LNCaP clone FGC (cell line): ENCODE results near the gene RBL1.

ENCODE experiments used
- DNase-seq: peaks from one replicate; pipeline ENCODE4 v3.0.0-alpha.2; 2011; ENCODE audit warnings: low read depth
- H3K4me3 ChIP-seq: 2 replicates; pipeline ENCODE4 v1.5.1; 2011; ENCODE audit warnings: mild to moderate bottlenecking, low read depth, low read length, control low read depth
- CTCF ChIP-seq: IDR thresholded peaks from 2 replicates; pipeline ENCODE4 v1.5.1; 2012; ENCODE audit warnings: mild to moderate bottlenecking; ENCODE audit not compliant: control insufficient read depth, insufficient read depth; ENCODE audit errors: extremely low read depth

The RBL1 gene

GRCh38 chr20:36950414-36951197, 145.2 kb downstream of the RBL1 start:
- TF ChIP-seq CTCF, result no peak
- no peak for DNase-seq
- H3K4me3 ChIP-seq, result peak overlapping the region; percentile 97
